Ovary (tissue), 9 donors: Measurements from ENCODE around the gene MAPK10. TPM values are rescaled to one million over a fixed set of nuclear protein-coding genes. Genes with fewer than 3 reads are reported as not detected.

Source experiments
- DNase-seq, 5 donors: peaks; one replicate each; pipeline ENCODE4 v3.0.0-alpha.2; 2019 to 2020
- H3K27ac ChIP-seq, 2 donors: fragments of 200-600 bp; one replicate each; pipeline versions ENCODE4 v1.5.1 to v1.8.0; 2019 to 2022
- H3K27me3 ChIP-seq: fragments of 200-600 bp; one replicate; pipeline ENCODE4 v1.8.0; 2022
- H3K36me3 ChIP-seq: fragments of 200-600 bp; sonication (generic); one replicate; pipeline ENCODE4 v1.5.1; 2019
- H3K4me1 ChIP-seq: one replicate; pipeline ENCODE4 v1.8.1; 2013; ENCODE audit warnings: mild to moderate bottlenecking, moderate library complexity; ENCODE audit not compliant: insufficient read depth
- H3K4me3 ChIP-seq: fragments of 200-600 bp; sonication (generic); one replicate; pipeline ENCODE4 v1.5.1; 2017
- H3K9me3 ChIP-seq, 2 donors: fragments of 200-600 bp in 1 of 2; sonication (generic) in 1 of 2; one replicate each; pipeline versions ENCODE4 v1.5.1 to v1.8.1; 2013 to 2019; ENCODE audit warnings: mild to moderate bottlenecking in 1 of 2, moderate library complexity in 1 of 2
- EP300 ChIP-seq: sonication (generic); formaldehyde crosslinking; IDR thresholded peaks from one replicate; pipeline ENCODE4 v1.6.1; 2017; ENCODE audit warnings: antibody characterized with exemption
- POLR2A ChIP-seq: fragments of 450-650 bp; IDR thresholded peaks from one replicate; pipeline ENCODE4 v1.6.1; 2017; ENCODE audit warnings: antibody characterized with exemption, mild to moderate bottlenecking, moderate library complexity
- WGBS, 3 donors: extraction: QIAGEN DNeasy Blood & Tissue Kit in 1 of 3; methylation state at CpG; one replicate each; pipeline versions ENCODE4 v1.1.5 to v1.1.7; 2013 to 2017; 5-methylcytosine and 5-hydroxymethylcytosine counted together
- intact Hi-C, 4 donors: fragments of 100-400 bp; cut with DNase I; formaldehyde crosslinking; loops; one replicate each; pipeline versions ENCODE4 v1.11.0 to v1.15.1; 2022 to 2023
- polyA plus RNA-seq, 2 donors: library from polyadenylated mRNA; stranded (reverse); fragments of 200-250 nt in 1 of 2; fragments of 350-450 nt in 1 of 2; fragmentation: Illumina TruSeq in 1 of 2; extraction: RNeasy Lipid Tissue Mini Kit (QIAGEN cat#74804) in 1 of 2; gene quantifications; one replicate each; pipeline ENCODE4 v1.2.3, GENCODE V29; 2013 to 2014
- total RNA-seq, 7 donors: library from RNA; depleted of rRNA in 2 of 7; stranded (reverse); fragments of >200 nt in 2 of 7; fragmentation: NEBNext Ultra II Directional in 3 of 7; extraction: Animal tissue kit (Norgen Biotek cat#: 25700) in 3 of 7; gene quantifications; one replicate each; pipeline versions ENCODE4 v1.1.0 to v1.2.4, GENCODE V29; 2016 to 2023
- TF ChIP-seq, protein P1 (sequence below), 3 donors: fragments of 450-650 bp in 2 of 3; fragments of 200-600 bp in 1 of 3; IDR thresholded peaks; one replicate each; pipeline versions ENCODE4 v1.5.1 to v1.8.0; 2016 to 2022; ENCODE audit warnings: antibody characterized with exemption in 3 of 3, mild to moderate bottlenecking in 1 of 3
- donor health status: DM: no; HTN: no; CAD: no; lungs with moderate emphysema.
- donor health status: DM: no; HTN: no; CAD: no.
- donor health status: Bipolar disorder and iron deficiency.
- donor health status: DM: yes; HTN: yes; CAD: no.
- donor health status: DM: no; HTN: no; CAD: no.
- donor health status: DM: yes; HTN: yes; CAD: no.

MAPK10 gene
- total and polyA plus RNA-seq, 9 donors = 19.3 to 41.6 (median 32.4) TPM

- 84 to 96% (median 94%) methylated on average over 1 of the region's 1 CpG for WGBS, 3 donors
Observed at GRCh38 chr4:85986266-85986665, 373.6 kb downstream of the MAPK10 start.

GRCh38 chr4:85979276-85979675, 380.6 kb downstream of the MAPK10 start:
- intact Hi-C loops = loop anchor here in 1 of 4 donors (10.0 kb wide), 1 partner anchor 834 kb away; no protein-coding TSS in a partner anchor

More at GRCh38 chr4:85986266-85986665, 373.6 kb downstream of the MAPK10 start:
- H3K27ac ChIP-seq = no peak overlapping the region
- no peak for DNase-seq
- H3K4me1 ChIP-seq = no peaks in the 10 kb centered on the region
- no peaks in the 10 kb centered on the region for H3K36me3 ChIP-seq
- no peaks in the 10 kb centered on the region for H3K9me3 ChIP-seq
- H3K4me3 ChIP-seq = no peak overlapping the region
- intact Hi-C loops = no loop called here
- H3K27me3 ChIP-seq = no peaks in the 10 kb centered on the region
- TF ChIP-seq, protein P1, sequence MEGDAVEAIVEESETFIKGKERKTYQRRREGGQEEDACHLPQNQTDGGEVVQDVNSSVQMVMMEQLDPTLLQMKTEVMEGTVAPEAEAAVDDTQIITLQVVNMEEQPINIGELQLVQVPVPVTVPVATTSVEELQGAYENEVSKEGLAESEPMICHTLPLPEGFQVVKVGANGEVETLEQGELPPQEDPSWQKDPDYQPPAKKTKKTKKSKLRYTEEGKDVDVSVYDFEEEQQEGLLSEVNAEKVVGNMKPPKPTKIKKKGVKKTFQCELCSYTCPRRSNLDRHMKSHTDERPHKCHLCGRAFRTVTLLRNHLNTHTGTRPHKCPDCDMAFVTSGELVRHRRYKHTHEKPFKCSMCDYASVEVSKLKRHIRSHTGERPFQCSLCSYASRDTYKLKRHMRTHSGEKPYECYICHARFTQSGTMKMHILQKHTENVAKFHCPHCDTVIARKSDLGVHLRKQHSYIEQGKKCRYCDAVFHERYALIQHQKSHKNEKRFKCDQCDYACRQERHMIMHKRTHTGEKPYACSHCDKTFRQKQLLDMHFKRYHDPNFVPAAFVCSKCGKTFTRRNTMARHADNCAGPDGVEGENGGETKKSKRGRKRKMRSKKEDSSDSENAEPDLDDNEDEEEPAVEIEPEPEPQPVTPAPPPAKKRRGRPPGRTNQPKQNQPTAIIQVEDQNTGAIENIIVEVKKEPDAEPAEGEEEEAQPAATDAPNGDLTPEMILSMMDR (IDR thresholded peaks at IDR 0.05) = no peak
- TF ChIP-seq EP300 = no peak
- no peak for TF ChIP-seq POLR2A

DNA sequence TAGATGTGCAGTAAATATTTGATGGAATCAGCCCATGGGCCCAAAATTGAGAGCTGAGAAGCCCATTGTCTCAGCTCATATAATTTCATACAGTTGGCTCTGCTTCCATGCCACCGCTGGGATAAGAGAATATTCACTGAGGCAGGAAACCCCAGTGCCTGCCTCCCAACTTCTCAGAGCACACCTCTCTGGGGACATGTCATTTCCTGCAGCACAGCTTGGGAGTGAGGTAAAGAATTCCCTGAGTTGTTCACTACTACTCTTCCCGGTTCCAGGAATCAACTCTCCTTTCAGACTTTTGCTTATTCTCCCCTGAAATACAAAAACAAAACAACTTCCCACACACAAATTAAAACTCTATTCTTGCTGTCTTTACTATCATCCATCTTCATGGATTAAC, 389.3 kb downstream of the MAPK10 start:
- 55 to 64% (median 56%) methylated on average over 2 of the region's 2 CpGs for WGBS, 3 donors

More at GRCh38 chr4:85979276-85979675, 380.6 kb downstream of the MAPK10 start:
- Histone ChIP-seq H3K4me1 (no peaks in the 10 kb centered on the region), H3K36me3 (no peaks in the 10 kb centered on the region), H3K27ac (no peak overlapping the region), H3K27me3 (no peaks in the 10 kb centered on the region), H3K9me3 (no peaks in the 10 kb centered on the region), H3K4me3 (no peak overlapping the region)
- WGBS, 3 donors = 76 to 84% (median 78%) methylated on average over 3 of the region's 3 CpGs
- DNase-seq = no peak
- TF ChIP-seq, protein P1 (IDR thresholded peaks at IDR 0.05) = no peak
- no peak for TF ChIP-seq EP300
- TF ChIP-seq POLR2A = no peak

GRCh38 chr4:85968945-85969819, 390.7 kb downstream of the MAPK10 start:
- DNase-seq = no peak
- Histone ChIP-seq H3K4me3 (no peak overlapping the region), H3K9me3 (no peaks in the 10 kb centered on the region), H3K27me3 (no peaks in the 10 kb centered on the region), H3K27ac (no peak overlapping the region), H3K36me3 (no peaks in the 10 kb centered on the region), H3K4me1 (no peaks in the 10 kb centered on the region)
- TF ChIP-seq POLR2A (no peak), EP300 (no peak)
- TF ChIP-seq, protein P1 (IDR thresholded peaks at IDR 0.05) = peak in 2 of 3 donors; percentile 28 to 34
- WGBS, 3 donors = 27 to 34% (median 32%) methylated on average over 3 of the region's 3 CpGs
- intact Hi-C loops = no loop called here

More for the DNA sequence above, 389.3 kb downstream of the MAPK10 start:
- TF ChIP-seq EP300 (no peak), POLR2A (no peak)
- TF ChIP-seq, protein P1 (IDR thresholded peaks at IDR 0.05) = no peak
- no peak overlapping the region for H3K27ac ChIP-seq
- no peaks in the 10 kb centered on the region for H3K27me3 ChIP-seq
- H3K4me3 ChIP-seq = no peak overlapping the region
- intact Hi-C loops = loop anchor here in 2 of 4 donors (5.0 to 10.0 kb wide), 2 partner anchors 823 to 826 kb away; no protein-coding TSS in a partner anchor
- DNase-seq = no peak
- no peaks in the 10 kb centered on the region for H3K9me3 ChIP-seq
- H3K36me3 ChIP-seq = no peaks in the 10 kb centered on the region
- H3K4me1 ChIP-seq = no peaks in the 10 kb centered on the region
